Measurements from ENCODE around the gene ACSF3. TPM values are rescaled to one million over a fixed set of nuclear protein-coding genes. Genes with fewer than 3 reads are reported as not detected.

Gene ACSF3
- total RNA-seq, 1 experiment from 2014 or later, result 33.5 TPM

GRCh38 chr16:89189358-89190025, 95.8 kb downstream of the ACSF3 start:
- H3K4me2 ChIP-seq (ENCODE audit: low read length), result no peak overlapping the region
- no peaks in the 10 kb centered on the region for H3K4me1 ChIP-seq (ENCODE audit: insufficient read depth, low read length)
- no peaks in the 10 kb centered on the region for H4K20me1 ChIP-seq (ENCODE audit: low read length)
- CTCF ChIA-PET, result no interaction called here
- H3K27me3 ChIP-seq (ENCODE audit: low read length), result no peaks in the 10 kb centered on the region
- no peaks in the 10 kb centered on the region for H3K9me2 ChIP-seq (replicated peaks; ENCODE audit: low read length)
- no peak overlapping the region for H3K27ac ChIP-seq (ENCODE audit: low read length)
- H3F3A ChIP-seq (ENCODE audit: low read length, unreplicated experiment), result no peaks in the 10 kb centered on the region
- no peaks in the 10 kb centered on the region for H3K36me3 ChIP-seq (ENCODE audit: low read depth, low read length)
- intact Hi-C loops (cut with micrococcal nuclease), result no loop called here
- TF ChIP-seq, protein P1, sequence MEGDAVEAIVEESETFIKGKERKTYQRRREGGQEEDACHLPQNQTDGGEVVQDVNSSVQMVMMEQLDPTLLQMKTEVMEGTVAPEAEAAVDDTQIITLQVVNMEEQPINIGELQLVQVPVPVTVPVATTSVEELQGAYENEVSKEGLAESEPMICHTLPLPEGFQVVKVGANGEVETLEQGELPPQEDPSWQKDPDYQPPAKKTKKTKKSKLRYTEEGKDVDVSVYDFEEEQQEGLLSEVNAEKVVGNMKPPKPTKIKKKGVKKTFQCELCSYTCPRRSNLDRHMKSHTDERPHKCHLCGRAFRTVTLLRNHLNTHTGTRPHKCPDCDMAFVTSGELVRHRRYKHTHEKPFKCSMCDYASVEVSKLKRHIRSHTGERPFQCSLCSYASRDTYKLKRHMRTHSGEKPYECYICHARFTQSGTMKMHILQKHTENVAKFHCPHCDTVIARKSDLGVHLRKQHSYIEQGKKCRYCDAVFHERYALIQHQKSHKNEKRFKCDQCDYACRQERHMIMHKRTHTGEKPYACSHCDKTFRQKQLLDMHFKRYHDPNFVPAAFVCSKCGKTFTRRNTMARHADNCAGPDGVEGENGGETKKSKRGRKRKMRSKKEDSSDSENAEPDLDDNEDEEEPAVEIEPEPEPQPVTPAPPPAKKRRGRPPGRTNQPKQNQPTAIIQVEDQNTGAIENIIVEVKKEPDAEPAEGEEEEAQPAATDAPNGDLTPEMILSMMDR (conservative IDR thresholded peaks at IDR 0.05; ENCODE audit: low read depth, low read length), result no peak
- TF ChIP-seq EZH2phosphoT487 (IDR thresholded peaks at IDR 0.05; ENCODE audit: borderline replicate concordance, low read length) (no peak), EZH2 (IDR thresholded peaks at IDR 0.05; ENCODE audit: low read length, unreplicated experiment) (no peak)
- ATAC-seq (no peak), DNase-seq (no peak)
- H3K9me3 ChIP-seq (ENCODE audit: low read length), result no peaks in the 10 kb centered on the region
- H3K4me3 ChIP-seq (ENCODE audit: low read length), result no peak overlapping the region
- H2AFZ ChIP-seq (ENCODE audit: low read length), result no peak overlapping the region
- no peaks in the 10 kb centered on the region for H3K79me2 ChIP-seq (ENCODE audit: low read length)
- POLR2A ChIA-PET (ENCODE audit: unreplicated experiment), result no interaction called here
- no peak overlapping the region for H3K9ac ChIP-seq (ENCODE audit: low read length)
- no TSS peak for BruUV-seq (replicated peaks)

DNA sequence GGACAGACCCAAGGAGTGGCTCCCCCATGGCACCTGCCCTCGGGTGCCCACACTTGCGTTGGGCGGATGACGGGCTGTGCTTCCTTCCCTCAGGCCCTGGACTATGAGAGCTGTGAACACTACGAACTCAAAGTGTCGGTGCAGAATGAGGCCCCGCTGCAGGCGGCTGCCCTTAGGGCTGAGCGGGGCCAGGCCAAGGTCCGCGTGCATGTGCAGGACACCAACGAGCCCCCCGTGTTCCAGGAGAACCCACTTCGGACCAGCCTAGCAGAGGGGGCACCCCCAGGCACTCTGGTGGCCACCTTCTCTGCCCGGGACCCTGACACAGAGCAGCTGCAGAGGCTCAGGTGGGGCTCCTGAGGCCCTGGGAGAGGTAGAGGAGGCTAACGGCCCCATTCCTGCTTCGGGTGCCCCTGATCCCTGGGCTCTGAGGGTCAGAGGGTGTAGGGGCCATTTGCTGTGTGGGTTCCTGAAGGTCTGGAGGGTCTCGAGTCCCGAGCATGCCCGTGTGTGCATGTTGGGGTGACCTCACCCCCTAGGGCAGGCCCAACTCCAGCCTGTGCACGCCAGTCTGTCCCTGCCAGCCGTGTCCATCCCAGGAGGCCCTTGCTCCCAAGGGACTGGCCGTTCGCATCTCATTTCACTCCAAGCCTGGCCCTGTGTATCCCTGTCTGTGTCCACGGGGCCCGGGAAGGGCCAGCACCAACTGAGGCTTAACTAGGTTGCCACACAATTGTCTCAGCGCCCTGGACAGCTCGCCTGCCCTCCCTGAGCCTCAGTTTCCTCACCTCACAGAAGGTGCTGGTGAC, 96.7 kb downstream of the ACSF3 start:
- Histone ChIP-seq H3K27ac (ENCODE audit: low read length) (no peak overlapping the region), H3K27me3 (ENCODE audit: low read length) (no peaks in the 10 kb centered on the region), H3K9ac (ENCODE audit: low read length) (no peak overlapping the region), H3K4me2 (ENCODE audit: low read length) (no peak overlapping the region), H3K36me3 (ENCODE audit: low read depth, low read length) (no peaks in the 10 kb centered on the region), H3K9me2 (replicated peaks; ENCODE audit: low read length) (no peaks in the 10 kb centered on the region), H3K4me1 (ENCODE audit: insufficient read depth, low read length) (no peaks in the 10 kb centered on the region), H2AFZ (ENCODE audit: low read length) (no peak overlapping the region), H3K79me2 (ENCODE audit: low read length) (no peaks in the 10 kb centered on the region), H4K20me1 (ENCODE audit: low read length) (no peaks in the 10 kb centered on the region), H3K9me3 (ENCODE audit: low read length) (no peaks in the 10 kb centered on the region), H3F3A (ENCODE audit: low read length, unreplicated experiment) (no peaks in the 10 kb centered on the region), H3K4me3 (ENCODE audit: low read length) (no peak overlapping the region)
- TF ChIP-seq, protein P1 (conservative IDR thresholded peaks at IDR 0.05; ENCODE audit: low read depth, low read length), result no peak
- no peak for TF ChIP-seq EZH2 (IDR thresholded peaks at IDR 0.05; ENCODE audit: low read length, unreplicated experiment)
- TF ChIP-seq EZH2phosphoT487 (IDR thresholded peaks at IDR 0.05; ENCODE audit: borderline replicate concordance, low read length), result no peak
- ChIA-PET POLR2A (ENCODE audit: unreplicated experiment) (no interaction called here), CTCF (no interaction called here)
- intact Hi-C loops (cut with micrococcal nuclease), result no loop called here
- BruUV-seq (replicated peaks), result no TSS peak
- no peak for ATAC-seq
- DNase-seq, result no peak
